ENCODE results near the gene POU6F2.

GRCh38 chr7:39045231-39045630, 67.5 kb downstream of the POU6F2 start:
- TF ChIP-seq, protein P1, sequence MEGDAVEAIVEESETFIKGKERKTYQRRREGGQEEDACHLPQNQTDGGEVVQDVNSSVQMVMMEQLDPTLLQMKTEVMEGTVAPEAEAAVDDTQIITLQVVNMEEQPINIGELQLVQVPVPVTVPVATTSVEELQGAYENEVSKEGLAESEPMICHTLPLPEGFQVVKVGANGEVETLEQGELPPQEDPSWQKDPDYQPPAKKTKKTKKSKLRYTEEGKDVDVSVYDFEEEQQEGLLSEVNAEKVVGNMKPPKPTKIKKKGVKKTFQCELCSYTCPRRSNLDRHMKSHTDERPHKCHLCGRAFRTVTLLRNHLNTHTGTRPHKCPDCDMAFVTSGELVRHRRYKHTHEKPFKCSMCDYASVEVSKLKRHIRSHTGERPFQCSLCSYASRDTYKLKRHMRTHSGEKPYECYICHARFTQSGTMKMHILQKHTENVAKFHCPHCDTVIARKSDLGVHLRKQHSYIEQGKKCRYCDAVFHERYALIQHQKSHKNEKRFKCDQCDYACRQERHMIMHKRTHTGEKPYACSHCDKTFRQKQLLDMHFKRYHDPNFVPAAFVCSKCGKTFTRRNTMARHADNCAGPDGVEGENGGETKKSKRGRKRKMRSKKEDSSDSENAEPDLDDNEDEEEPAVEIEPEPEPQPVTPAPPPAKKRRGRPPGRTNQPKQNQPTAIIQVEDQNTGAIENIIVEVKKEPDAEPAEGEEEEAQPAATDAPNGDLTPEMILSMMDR (IDR thresholded peaks at IDR 0.05) = no peak
- no peak for TF ChIP-seq POLR2A (IDR thresholded peaks at IDR 0.05)

All from body of pancreas (tissue), 4 donors.